Prostate gland (tissue), 2 donors: ENCODE results near the gene IFNA10. TPM values are rescaled to one million over a fixed set of nuclear protein-coding genes. Genes with fewer than 3 reads are reported as not detected.
"Not testable (repeated sequence)": the region's sequence is repeated elsewhere in the genome, so short reads cannot be mapped to it uniquely, and the experiment has no call there.

Experiments
- DNase-seq: peaks from one replicate; pipeline ENCODE4 v3.0.0-alpha.2; 2019; ENCODE audit warnings: low spot score
- H3K27ac ChIP-seq, 2 donors: fragments of 200-600 bp; sonication (generic); 2 replicates each; pipeline ENCODE4 v1.5.1; 2017 to 2019
- H3K27me3 ChIP-seq: fragments of 200-600 bp; sonication (generic); replicated peaks from 2 replicates; pipeline ENCODE4 v1.5.1; 2019; ENCODE audit not compliant: insufficient read depth
- H3K36me3 ChIP-seq, 2 donors: fragments of 200-600 bp; sonication (generic); 1 replicate in 1 of 2; 2 replicates in 1 of 2; pipeline versions ENCODE4 v1.5.1 to v1.8.1; 2017 to 2019
- H3K4me1 ChIP-seq: fragments of 200-600 bp; sonication (generic); replicated peaks from 2 replicates; pipeline ENCODE4 v1.5.1; 2019
- H3K4me3 ChIP-seq, 2 donors: fragments of 200-600 bp; sonication (generic); 2 replicates each; pipeline ENCODE4 v1.5.1; 2017 to 2019
- H3K9me3 ChIP-seq: fragments of 200-600 bp; sonication (generic); 2 replicates; pipeline ENCODE4 v1.5.1; 2017
- POLR2A ChIP-seq: fragments of 450-650 bp; IDR thresholded peaks from one replicate; pipeline ENCODE4 v1.6.1; 2016; ENCODE audit warnings: antibody characterized with exemption, mild to moderate bottlenecking
- POLR2AphosphoS5 ChIP-seq: sonication (generic); formaldehyde crosslinking; IDR thresholded peaks from one replicate; pipeline ENCODE4 v1.6.1; 2017; ENCODE audit warnings: antibody characterized with exemption
- WGBS: methylation state at CpG from one replicate; pipeline ENCODE4 v1.1.5; 2018; 5-methylcytosine and 5-hydroxymethylcytosine counted together
- intact Hi-C: fragments of 100-400 bp; cut with DNase I; formaldehyde crosslinking; loops from one replicate; pipeline ENCODE4 v1.14.2; 2022
- total RNA-seq, 2 donors: library from RNA; depleted of rRNA; stranded (reverse); fragments of >200 nt; gene quantifications; one replicate each; pipeline ENCODE4 v1.1.0, GENCODE V29; 2016
- TF ChIP-seq, protein P1 (sequence below), 4 experiments: fragments of 200-600 bp in 2 of 4; fragments of 450-650 bp in 2 of 4; sonication (generic) in 2 of 4; IDR thresholded peaks; 1 replicate in 3 of 4; 2 replicates in 1 of 4; pipeline ENCODE4 v1.5.1; 2016 to 2019; ENCODE audit warnings: antibody characterized with exemption in 4 of 4, mild to moderate bottlenecking in 2 of 4, moderate library complexity in 2 of 4

Gene IFNA10
- total RNA-seq, 2 donors from 2014 or later = not detected

DNA sequence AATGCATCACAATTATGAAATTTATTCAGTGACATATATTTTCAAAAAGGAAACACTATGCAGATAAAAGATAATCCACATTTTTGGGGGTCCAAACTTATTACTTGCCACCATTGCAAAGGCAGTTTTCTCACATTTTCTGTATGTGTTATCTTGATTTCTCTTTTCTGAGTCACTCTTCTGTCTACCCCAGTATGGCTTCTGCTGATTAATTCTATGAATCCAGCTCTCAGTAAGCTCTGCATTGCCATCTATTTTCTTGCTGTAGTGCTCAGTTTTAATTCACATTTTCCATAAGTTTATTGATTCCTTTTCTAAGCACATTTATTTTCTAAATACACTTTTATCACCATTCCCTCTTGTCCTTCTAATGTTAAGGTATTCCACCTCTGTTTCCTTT, 1.7 kb downstream of the IFNA10 start:
- no peaks in the 10 kb centered on the region for H3K36me3 ChIP-seq
- no peaks in the 10 kb centered on the region for H3K27me3 ChIP-seq
- no peak overlapping the region for H3K27ac ChIP-seq
- no peak for DNase-seq
- H3K4me3 ChIP-seq = no peak overlapping the region
- TF ChIP-seq POLR2AphosphoS5 = no peak
- TF ChIP-seq POLR2A = no peak
- TF ChIP-seq, protein P1, sequence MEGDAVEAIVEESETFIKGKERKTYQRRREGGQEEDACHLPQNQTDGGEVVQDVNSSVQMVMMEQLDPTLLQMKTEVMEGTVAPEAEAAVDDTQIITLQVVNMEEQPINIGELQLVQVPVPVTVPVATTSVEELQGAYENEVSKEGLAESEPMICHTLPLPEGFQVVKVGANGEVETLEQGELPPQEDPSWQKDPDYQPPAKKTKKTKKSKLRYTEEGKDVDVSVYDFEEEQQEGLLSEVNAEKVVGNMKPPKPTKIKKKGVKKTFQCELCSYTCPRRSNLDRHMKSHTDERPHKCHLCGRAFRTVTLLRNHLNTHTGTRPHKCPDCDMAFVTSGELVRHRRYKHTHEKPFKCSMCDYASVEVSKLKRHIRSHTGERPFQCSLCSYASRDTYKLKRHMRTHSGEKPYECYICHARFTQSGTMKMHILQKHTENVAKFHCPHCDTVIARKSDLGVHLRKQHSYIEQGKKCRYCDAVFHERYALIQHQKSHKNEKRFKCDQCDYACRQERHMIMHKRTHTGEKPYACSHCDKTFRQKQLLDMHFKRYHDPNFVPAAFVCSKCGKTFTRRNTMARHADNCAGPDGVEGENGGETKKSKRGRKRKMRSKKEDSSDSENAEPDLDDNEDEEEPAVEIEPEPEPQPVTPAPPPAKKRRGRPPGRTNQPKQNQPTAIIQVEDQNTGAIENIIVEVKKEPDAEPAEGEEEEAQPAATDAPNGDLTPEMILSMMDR (IDR thresholded peaks at IDR 0.05) = no peak
- H3K9me3 ChIP-seq = no peaks in the 10 kb centered on the region
- H3K4me1 ChIP-seq = no peaks in the 10 kb centered on the region
- intact Hi-C loops = no loop called here

DNA sequence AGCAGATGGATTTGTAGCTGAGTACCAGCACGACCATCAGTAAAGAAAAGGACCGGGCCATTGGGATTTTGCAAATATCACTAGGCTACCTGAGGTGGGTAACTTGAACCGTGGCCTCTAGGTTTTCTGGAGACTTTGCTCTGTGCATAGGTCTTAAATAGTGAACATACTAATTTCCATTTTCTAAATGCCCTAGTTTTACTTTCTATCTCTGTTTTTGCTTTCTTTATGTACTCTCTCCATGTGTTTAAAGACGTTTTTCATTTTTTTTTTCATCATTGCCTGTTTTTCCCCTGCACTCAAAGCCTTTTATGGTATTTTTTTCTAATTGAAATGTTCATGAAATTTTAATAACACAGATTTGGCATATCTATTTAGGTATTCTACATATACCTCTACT, 4.8 kb downstream of the IFNA10 start, which contains the start of gene IFNA7:
Gene IFNA7, minus strand, starts transcription at position 101 of the 400 bp plus-strand sequence. Its CDS starts 40 bp downstream, at position 61.
- intact Hi-C loops, H3K36me3 ChIP-seq, DNase-seq, H3K9me3 ChIP-seq, H3K27me3 ChIP-seq, H3K27ac ChIP-seq, H3K4me1 ChIP-seq, H3K4me3 ChIP-seq: not testable (repeated sequence)
- WGBS = 73% methylated on average over 4 of the region's 4 CpGs

DNA sequence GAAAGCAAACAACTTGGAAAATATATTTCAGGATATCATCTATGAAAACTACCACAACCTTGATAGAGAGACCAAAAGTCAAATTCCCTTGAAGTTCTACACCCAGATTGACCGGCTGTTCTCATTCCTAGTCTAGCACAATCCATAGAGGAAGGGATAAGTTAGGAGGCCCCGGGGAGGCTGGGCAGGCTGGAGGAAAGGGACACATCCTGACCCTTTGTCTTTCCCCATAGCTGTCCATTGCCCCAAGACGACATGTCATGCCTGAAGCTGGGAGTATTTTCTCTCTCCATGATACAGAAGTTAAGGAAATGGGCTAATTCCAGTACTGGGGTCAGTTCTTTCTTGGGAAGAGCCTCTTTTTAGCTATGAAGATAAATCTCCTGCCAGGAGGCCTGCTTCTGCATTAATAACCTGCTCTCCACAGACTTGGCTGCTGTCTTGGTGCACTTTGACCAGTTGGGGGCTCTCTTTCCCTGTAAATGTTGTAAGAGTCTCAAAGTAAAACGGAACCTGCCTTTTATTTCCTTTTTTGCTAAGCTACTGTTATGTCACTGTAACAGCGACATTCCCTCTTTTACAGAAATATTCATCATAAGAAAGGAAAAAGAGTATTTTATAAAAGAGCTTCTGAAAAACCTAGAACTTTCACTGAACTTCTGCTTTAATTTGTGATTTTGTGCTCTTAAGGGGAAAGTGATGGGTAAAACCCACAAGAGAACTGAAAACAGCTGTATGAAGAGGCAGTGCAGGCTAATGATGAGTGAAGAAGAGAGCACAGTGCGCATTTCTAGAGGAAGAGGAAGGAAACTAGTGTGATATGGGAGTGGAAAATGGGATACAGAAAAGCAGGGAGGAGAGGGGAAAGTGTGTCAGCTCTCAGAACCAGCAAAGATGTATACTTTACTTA, 11.8 kb downstream of the IFNA10 start:
- H3K4me3 ChIP-seq, H3K27ac ChIP-seq, H3K4me1 ChIP-seq, intact Hi-C loops, H3K9me3 ChIP-seq, H3K27me3 ChIP-seq, H3K36me3 ChIP-seq, DNase-seq: not testable (repeated sequence)
- 45% methylated on average over 6 of the region's 6 CpGs for WGBS
- TF ChIP-seq, protein P1 (IDR thresholded peaks at IDR 0.05) = peak in 2 of 4 experiments; percentile 23 to 24

DNA sequence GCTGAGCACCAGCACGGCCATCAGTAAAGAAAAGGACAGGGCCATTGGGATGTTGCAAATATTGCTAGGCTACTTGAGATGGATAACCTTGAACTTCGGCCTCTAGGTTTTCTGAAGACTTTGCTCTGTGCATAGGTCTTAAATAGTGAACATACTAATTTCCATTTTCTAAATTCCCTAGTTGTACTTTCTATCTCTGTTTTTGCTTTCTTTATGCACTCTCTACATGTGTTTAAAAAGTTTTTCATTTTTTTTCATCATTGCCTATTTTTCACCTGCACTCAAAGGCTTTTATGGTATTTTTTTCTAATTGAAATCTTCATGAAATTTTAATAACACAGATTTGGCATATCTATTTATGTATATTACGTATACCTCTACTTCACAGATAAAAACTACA, 19.5 kb downstream of the IFNA10 start, which contains the start of gene IFNA4:
Gene IFNA4, minus strand, starts transcription at position 101 of the 400 bp plus-strand sequence. Its CDS starts 56 bp downstream, at position 45.
- intact Hi-C loops, H3K4me1 ChIP-seq, DNase-seq, H3K27ac ChIP-seq, H3K36me3 ChIP-seq, H3K4me3 ChIP-seq, H3K9me3 ChIP-seq, H3K27me3 ChIP-seq: not testable (repeated sequence)
- 87% methylated on average over 3 of the region's 3 CpGs for WGBS

DNA sequence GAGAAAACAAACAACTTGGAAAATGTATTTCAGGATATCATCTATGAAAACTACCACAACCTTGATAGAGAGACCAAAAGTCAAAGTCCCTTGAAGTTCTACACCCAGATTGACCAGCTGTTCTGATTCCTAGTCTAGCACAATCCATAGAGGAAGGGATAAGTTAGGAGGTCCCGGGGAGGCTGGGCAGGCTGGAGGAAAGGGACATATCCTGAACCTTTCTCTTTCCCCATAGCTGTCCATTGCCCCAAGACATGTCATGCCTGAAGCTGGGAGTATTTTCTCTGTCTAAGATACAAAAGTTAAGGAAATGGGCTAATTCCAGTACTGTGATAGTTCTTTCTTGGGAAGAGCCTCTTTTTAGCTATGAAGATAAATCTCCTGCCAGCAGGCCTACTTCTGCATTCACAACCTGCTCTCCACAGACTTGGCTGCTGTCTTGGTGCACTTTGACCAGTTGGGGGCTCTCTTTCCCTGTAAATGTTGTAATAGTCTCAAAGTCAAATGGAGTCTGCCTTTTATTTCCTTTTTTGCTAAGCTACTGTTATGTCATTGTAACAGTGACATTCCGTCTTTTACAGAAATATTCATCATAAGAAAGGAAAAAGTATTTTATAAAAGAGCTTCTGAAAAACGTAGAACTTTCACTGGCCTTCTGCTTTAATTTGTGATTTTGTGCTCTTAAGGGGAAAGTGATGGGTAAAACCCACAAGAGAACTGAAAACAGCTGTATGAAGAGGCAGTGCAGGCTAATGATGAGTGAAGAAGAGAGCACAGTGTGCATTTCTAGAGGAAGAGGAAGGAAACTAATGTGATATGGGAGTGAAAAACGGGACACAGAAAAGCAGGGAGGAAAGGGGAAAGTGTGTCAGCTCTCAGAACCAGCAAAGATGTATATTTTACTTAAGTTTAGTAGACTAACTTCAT, 23.9 kb downstream of the IFNA10 start:
- H3K27me3 ChIP-seq, DNase-seq, intact Hi-C loops, H3K9me3 ChIP-seq, H3K36me3 ChIP-seq, H3K4me1 ChIP-seq, H3K27ac ChIP-seq, H3K4me3 ChIP-seq: not testable (repeated sequence)
- TF ChIP-seq, protein P1 (IDR thresholded peaks at IDR 0.05) = peak in 1 of 4 experiments; percentile 28
- 48% methylated on average over 4 of the region's 4 CpGs for WGBS
